Activated CD4-positive, CD25-positive, alpha-beta regulatory T cell treated with anti-CD3 and anti-CD28 coated beads, Interleukin-2, amount 50 U/mL, for 72 hours (primary cell): Measurements from ENCODE around the gene STRA6.

Experiments
- DNase-seq: peaks from one replicate; pipeline ENCODE4 v3.0.0; 2021

Gene STRA6

DNA sequence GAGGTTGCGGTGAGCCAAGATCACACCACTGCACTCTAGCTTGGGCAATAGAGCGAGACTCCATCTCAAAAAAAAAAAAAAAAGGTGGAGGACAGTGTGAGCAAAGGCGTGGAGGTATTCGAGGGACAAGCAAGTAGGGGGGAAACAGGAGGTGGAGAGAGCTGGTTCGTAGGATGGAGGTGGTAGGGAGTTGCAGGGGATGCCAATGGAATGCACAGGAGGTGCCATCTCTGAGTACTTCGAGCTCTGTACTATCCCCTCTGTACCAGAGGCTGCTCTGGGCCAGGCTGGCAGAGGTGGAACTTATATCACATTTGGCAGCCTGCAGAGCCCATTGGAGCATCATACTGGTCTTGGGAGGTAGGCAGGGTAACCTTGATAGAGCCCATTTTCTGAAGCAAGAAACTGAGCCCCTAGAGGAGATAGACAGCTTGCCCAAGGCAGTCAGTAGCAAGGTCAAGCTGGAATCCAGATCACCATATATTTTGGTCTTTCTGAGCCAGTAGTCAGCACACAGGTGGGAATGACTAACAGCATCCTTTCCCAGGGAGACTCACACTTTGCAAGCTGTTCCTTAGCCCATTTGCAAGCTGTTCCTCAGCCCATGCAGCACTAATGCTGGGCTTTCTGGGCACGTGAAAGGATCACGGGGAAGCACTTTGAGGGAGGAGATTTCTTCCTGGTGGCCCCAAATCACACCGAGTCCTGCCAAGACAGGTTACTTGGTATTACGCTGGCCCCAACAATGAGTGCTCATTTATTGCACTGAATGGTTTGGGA lies 24.4 kb upstream of the STRA6 start:
- DNase-seq: no peak

DNA sequence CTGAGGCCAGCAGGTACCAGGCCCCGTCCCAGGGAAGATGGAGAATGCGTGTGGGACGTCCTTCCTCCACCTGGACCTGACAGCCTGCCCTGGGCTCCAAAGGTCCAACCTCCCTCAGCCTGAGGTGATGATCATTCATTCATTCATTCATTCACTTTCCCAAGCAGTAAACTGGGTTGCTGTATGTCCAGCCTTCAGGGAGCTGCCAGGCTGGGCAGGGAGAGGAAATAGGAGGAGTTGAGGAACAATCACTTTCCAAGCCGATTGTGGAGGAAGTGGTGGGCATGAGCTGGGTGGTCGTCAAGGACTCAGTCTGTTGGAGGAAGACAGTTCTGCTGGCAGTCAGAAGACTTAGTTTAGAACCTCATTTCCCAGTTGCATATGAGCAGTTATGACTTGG lies 23.3 kb upstream of the STRA6 start:
- DNase-seq: no peak

DNA sequence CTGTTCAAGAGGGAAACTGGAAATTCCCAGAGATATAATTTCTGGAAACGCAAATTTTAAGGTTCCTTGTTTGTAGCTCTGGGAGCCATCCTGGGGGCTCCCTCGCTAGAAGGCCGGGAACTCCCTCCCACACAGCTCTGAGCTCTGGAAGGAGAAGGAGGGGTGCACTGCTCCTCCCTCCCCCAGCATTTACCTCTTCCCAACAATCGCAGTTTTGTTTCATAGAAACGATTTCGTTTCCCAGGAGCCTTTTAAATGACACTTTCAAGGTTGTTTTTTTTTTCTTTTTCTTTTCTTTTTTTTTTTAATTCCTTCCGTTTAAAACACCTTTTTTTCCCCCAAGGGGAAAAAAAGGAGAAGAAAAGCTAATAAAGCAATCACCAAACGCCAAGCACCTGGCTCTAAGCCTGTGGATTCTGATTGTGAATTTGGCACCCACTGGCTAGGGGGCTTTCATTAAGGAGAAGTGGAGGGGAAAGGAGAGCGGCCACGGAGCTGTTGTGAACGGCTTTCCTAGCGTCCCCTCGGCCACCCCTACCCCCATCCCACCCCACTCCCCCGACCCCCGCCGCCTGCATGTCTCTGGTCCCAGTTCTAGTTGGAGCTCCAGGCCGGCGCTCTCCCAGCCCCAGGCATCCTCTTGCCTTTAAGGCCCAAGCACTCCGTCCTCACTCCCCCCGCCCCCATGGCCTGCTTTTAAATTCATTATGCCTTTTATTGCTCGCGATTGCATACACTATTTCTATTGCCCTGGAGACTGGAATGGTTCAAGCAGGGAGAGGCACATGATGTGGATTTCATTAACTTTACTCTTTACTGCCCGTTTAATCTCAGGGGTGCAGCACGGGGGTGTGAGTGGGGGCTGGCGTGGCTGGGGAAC lies 19.9 kb upstream of the STRA6 start:
- no peak for DNase-seq

DNA sequence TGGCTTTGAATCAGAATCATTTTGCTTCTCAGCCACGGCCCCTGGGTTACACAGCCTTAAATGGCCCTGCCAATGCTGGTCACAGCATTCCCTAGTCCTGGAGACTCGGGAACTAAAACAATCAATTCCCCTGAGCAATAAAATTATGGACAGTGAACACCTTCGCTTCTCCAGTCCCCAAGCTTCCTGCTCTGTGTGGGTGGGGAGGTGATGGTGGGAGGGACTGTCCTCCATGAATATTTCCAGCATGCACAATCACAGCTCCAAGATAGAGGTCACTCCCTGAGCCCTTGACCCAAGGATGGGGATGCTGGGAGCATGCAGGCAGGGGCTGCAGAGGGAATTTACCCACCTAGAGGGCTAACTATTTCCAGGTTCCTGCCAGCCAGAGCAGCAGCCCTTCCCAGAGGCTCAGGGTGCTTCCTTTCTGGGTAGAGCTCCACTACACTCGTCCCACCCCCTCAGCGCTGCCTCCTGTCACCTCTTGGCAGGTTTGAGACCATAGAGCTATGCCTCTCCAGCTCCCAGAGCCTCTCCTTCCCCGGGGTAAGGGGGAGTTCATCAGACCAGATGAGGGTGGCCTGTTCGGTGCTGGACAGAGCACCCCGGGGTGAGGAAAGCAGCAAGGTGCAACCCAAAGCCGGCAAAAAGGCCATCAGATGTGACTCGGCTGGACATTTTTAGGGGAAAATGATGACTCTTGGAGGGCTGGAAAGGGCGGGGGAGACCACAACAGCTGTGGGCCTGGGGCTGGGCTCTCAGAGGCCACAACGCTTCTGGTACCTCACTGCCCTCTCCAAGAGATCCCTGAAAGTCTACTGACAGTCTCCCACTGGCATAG lies 19.0 kb upstream of the STRA6 start:
- DNase-seq: no peak

DNA sequence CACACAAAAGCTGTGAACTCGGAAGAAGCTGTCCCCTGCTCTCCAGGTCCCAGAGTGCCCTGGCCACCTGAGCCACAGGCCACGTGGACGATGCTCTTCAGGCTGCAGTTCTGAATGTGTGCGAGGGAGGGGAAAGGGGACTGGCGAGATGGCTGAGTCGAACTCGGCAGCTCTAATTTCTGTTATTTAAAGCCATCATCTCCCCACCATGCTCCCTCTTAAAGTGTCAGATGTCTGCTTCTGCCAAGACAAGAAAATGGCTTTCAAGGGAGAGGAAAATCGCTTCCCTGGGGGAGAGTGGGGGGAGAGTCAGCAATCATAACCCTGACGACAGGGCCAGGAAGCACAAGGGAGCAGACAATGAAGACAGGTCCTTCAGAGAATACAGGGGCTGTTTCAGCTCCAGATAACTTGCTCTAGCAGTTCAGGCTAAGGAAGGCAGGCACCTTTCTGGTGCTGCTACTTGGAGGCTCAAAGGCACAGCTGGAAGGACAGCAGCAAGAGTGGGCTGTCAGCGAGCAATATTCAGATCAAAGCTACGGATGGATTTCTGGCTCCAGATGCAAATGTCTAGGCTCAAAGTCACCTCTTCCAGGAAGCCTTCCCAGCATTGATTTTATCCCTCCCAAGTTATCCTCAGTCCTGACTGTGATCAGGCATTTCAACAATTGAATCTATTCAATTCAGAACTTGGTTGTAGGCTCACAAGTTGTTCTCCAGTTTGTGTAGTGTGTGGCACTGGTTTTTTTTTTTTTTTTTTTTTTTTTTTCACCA lies 18.1 kb upstream of the STRA6 start:
- DNase-seq: no peak

DNA sequence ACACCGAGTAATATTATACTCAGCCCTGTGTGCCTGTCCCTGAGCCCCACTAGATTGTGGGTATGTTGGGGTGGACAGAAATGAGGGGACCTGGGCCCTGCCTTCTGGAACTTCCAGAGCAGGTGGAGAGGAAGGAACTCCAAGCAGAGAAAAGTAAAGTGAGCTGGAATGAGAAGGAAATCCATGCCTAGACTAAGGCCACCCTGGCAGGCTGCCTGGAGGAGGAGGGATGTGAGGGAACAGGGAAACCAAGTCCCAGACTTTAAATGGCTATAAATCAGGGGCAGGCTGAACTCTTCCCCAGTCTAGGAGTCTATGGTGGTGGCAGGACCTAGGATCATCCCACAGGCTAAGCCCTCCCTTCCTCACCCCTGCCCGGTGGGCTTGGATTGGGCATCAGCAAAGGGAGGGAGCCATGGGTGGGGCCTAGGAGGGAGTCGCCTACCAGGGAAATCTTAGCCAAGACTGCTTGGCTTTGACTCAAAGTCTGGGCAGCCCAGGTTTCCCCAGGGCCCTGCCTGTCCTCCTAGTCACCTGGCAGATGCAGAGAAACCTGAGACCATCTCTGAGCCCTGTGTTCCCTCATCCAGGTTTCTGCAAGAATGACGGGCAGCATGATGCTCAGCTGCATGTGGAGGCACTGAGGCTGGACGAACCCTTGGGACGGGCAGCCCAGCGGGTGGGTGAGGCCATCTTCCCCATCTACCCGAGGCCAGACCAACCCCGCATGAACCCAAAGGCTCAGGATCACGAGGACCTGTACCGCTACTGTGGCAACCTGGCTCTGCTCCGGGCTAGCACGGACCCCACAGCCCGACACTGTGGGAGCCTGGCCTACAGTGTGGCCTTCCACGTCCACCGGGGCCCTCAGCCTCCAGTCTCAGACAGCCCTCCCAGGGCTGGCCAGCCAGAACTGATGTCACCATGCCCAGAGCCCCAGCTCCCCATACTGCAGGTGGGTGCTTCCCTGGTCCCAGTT lies 15.6 kb upstream of the STRA6 start:
- DNase-seq: no peak

DNA sequence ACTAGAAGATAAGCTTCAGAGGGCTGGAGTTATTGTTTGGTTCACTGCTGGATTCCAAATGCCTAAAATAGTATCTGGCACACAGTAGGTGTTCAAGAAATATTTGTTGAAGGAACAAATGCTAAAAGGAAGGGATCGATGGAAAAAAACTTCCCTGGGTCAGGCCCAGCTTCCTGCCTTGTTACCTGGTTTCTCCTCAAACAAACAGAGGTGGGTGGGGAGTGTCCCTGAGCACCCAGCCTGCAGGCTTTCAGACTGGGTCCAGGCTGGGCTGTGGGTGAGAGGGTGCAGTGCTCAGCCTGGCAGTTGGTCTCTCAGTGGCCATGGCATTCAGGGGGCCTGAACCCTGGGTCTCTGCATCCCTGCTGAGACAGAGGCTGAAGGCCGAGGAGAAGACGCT lies 14.4 kb upstream of the STRA6 start:
- no peak for DNase-seq

DNA sequence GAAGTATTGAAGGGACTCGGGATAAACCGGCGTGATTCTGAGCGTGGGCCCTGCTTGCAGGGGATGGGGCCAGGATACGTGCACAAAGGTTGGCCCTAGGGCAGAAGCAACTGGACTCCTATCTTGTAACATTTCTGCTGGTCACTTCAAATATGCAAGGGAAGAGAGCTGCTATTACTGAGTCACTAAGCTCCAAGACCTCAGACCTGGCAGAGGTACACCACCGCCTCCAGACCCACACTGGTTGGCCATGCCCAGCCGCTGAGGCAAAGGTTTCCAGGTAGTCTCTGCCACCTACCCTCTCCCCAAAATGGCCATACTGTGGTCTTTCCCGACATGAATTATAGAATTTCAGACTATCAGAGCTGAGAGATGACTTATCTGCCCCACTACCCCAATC lies 13.4 kb upstream of the STRA6 start:
- DNase-seq: no peak

DNA sequence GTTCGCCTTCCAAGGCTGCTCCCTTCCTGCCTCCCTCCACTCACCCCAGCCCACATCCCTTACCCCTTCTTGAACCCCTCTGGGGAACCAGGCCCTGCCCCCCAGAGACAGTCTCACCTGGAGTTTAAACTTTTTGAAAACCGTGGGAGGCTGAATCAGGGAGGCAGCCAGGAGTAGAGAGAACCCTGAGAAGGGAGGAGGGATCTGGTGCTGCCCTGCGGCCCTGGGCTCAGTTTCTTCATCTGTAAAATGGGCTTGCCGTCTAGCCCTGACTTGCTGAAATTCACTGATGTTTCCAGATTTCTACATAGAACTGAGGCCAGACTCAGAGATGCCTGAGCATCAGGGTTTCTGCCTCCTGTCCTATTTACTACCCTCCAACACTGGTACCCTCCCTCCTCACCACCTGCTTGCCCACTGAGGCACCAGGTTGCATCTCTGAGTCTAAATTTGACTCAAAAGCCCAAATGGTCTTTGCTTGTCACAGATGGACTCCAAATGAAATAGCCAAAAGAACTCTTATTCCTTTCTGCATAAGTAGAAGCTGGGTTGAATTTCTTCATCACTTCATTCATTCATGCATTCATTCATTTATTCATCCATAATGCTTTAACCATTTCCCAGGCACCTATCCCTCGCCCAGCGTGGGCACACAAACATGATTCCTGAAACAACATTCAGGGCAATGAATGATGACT lies 11.9 kb upstream of the STRA6 start:
- no peak for DNase-seq

DNA sequence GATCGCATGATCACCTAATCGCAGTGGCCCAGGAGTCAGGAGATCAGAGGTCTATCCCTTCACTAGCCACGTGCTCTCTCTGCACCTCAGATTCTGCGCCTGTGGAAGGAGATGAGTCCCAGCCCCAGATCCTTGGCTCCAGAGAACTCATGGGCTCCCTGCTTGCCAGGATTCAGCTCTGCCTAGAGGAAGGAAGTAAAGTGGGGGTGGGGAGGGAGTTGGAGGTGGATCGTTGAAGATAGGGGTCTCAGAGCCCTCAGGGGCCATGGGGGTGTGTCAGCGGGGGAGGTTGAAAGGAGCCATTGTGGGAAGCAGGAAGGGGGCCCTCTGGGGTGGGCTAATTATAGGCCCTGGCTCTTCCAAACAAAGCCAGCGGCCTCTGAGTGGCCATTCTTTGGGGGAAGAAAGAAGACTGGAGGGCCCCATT lies 11.3 kb upstream of the STRA6 start:
- DNase-seq: no peak

DNA sequence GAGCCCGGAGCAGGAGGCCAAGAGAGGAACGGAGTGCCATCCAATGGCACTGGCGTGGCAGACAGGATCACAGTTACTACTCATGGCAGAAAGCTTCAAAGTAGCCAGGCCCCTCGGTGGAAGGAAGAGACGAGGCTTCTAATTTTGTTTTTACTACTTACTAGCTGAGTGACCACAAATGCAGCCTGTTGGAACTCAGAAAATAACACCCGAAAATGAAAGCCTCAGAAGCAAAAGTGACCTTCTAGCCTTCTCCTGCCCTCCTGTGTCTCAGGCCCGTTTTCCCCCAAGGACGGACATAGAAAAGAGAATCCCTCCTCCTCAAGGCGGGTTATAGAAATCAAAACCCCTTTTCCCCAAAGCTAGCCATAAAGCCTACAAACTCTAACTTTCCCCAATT lies 9.9 kb upstream of the STRA6 start:
- DNase-seq: no peak

DNA sequence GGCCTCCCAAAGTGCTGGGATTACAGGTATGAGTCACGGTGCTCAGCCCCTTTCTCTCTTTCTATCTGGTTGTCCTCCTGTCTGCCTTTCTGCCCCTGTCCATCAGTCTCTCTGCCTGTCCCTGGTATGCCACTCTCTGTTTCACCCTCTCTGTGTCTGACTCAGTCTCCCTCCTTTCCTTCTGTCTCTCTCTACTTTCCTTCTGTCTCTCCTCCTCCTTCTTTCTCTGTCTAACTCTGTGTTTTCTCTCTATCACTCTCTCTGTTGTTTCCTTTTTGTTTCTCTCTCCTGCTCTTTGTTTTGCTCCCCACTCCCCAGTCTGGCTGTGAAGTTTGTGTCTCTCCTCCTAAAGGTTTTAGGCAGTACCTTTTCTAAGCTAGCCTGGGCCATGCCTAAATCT lies 9.1 kb upstream of the STRA6 start:
- no peak for DNase-seq

DNA sequence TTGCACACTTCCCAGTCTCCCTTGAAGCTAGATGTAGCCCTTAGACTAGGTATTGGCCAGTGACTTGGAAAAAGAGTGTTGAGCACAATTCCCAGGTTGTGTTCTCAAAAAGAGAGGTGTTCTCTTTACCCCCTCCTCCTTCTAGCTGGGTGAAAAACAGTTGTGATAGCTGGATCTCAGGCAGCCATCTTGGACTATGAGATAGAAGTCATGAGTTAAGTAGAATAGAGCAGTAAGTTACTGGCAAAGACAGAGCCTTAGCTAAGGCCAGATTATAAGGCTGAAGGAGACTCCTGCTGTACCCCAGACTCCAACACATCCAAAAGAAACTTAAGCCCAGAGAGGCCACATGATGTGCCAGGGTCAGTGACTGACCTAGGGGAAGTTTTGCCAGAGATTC lies 8.1 kb upstream of the STRA6 start:
- DNase-seq: no peak

DNA sequence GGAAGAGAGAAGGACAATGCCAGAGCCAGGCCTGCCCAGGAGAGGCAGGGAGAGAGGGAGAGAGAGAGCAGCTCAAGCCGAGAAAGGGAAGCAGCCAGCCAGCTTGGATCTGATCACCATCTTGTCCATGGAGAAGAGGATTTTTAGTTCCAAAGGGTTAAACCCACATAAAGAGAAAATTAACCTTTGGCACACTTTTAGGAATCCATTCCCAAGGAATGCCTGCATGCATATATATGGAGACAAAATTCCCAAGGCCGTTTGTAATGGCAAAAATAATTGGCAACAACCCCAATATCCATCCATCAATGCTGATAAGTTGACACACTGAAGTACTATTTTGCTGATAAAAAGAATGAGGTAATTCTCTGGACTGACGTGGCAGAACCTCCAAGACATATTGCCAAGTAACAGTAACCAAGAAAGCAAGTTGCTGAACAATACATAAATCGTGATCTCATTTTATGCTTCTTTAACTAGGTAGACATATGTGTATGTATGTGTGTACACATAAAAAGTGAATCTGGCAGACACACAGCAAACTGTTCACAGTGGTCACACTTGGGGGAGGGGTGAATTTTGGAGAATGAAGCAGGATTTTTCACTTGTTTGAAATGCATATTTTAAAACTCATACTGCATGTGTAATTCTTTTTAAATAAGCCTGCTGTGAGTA lies 7.5 kb upstream of the STRA6 start:
- no peak for DNase-seq

DNA sequence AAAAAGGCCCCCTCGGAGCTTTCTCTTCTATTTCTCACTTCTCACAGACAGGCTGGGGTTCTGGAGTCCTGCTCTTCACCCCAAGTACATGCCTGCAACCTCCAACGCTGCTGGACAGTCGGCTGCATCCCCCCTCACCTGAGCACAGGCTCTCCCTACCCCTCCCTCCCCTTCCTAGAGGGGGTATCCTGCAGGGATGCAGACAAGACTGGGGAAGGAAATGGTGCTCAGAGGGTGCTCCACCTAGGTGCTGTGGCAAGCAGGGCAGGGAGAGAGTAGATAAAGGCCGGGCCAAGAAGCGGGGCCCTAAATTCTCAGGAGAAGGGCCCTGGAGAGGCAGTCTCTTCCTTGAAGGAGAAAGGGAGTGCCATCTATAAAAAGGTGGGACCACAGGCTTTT lies 7.0 kb upstream of the STRA6 start:
- DNase-seq: no peak

DNA sequence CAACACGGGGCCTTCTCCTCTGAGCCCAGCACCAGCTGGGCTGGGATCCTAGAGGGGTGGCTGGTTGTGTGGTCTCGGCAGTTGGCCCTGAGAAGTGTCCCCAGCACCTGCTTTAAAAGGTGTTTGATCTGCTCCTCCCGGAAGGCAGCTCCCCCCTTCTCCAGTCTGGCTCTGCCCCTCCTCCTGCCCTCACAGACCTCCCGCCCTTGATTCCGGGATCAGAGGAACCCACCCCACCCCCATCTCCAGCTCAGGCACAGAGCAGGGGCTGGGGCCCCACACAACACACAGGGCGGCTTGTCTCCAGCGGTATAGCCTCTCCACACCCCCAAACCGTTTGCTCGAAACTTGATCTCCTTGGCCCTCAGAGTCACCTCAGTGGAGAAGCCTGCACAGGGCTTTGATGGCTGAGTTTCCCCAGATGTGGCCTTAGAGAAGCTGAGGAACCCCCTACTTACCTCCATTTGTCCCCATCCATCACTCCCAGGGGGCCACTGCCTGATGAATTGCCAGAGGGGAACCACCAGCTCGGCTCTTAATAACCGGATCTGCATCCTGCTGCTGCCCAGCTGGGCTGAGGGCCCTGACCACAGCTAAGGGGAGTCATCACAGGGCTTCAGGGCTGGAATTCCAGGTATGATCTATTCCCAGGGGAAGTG lies 6.4 kb upstream of the STRA6 start:
- no peak for DNase-seq

DNA sequence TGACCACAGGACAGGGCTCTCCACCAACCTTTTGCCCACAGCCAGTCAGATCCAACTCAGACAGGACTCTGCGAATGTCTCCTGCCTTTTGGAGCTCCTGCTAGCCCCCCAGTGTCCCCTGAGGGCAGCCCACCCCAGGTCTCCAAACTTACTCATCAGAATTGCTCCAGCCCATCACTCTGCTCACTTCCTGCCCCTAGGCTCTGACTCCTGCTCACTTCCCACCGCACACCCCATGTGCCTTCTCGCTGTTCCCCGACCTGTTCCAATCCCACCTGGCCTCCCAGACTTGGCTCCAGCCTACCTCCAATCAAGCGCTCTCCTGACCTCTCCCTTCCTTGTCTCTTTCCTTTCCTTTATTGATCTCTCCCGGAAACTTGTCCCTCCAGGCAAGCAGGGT lies 5.9 kb upstream of the STRA6 start:
- DNase-seq: no peak

DNA sequence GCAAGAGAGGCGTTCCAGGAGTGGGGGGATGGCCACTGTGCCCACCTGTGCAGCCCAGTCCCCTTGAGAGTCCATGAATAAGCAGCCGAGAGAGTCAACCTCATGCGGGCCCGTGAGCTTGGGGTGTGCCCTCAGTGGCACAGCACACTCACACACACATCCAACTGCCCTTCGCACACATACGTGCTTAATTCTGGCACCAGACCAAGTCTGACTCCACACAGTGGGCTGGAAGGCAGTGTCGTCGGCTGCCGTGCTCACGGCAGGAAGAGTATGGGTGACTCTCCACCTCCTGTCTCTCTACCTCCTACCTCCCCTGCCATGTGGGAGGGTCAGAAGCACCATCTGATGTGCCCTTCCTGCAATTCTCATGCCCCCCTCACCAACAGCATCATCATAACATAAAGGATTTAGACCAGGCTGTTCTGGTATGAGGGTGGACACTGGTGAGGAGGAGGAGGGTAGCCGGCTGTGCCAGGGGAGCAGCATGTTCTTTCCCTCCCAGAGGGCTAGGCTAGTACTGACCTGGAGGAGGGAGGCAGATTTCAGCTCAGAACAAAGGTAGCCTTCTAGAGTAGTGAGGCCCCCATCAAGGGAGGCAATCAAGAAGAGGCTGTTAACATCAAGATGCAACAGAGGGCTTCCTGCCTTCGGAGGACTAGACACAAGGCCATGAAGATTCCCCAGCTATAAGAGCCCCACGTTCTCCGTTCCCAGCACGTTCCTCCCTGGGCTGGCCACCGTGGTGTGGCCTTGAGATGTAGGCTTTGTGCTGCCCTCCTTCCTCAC lies 5.3 kb upstream of the STRA6 start:
- no peak for DNase-seq

DNA sequence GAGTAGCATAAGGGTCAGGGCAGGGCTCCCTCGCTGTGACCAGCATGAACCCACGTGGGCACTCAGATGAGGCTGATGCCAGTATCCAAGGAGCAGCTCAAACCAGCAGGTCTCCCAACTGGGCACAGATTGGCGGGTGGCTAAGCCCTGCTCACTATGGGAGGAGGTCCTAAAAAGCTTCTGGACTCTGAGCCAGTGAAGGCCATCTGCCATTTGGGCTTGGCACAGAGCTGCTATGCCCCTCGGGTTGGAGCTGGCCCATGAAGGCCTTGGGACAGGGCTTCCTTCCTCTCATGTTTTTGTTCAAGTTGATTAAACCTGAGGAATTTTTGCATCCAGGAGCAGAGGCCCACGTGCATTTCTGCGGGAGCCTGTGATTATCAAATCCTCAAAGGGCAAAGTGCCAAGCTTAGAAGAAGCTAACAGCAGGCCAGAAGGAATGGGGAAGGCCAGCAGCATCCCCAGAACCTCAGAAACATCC lies 4.3 kb upstream of the STRA6 start:
- DNase-seq: no peak
